Osteocyte (in vitro differentiated cells): Measurements from ENCODE around the gene EYA2. TPM values are rescaled to one million over a fixed set of nuclear protein-coding genes. Genes with fewer than 3 reads are reported as not detected.

ENCODE experiments used
- microRNA-seq: library from miRNA; unstranded; fragments of <30 nt; microRNA quantifications from one replicate; pipeline ENCODE4 v1.1.0, GENCODE V29; 2020; ENCODE audit not compliant: unreplicated experiment
- total RNA-seq: library from RNA; stranded (reverse); gene quantifications from 2 replicates; pipeline ENCODE4 v1.2.1, GENCODE V29; 2021

Gene EYA2
- total RNA-seq, 1 donor from 2014 or later, result not detected

Small RNAs within 50 kb of the gene (microRNA-seq; reads per million reads assigned to microRNA genes)
- not detected for gene MIR3616

Other genes with a start within 250 kb of the EYA2 start
- 1.8 and 2.1 TPM in 2 replicates for gene SLC13A3, start 243.4 kb upstream of the EYA2 start, total RNA-seq
- gene TP53RK, start 205.4 kb upstream of the EYA2 start, total RNA-seq, result 13.6 and 15.4 TPM in 2 replicates
- gene SLC2A10, start 185.2 kb upstream of the EYA2 start, total RNA-seq, result 21.6 and 24.8 TPM in 2 replicates